Ishikawa (cell line): ENCODE results near the gene FANCD2.

Experiments used
- EP300 ChIP-seq: IDR thresholded peaks from 2 replicates; pipeline ENCODE4 v1.6.1; 2012; ENCODE audit warnings: borderline replicate concordance
- FOXM1 ChIP-seq: IDR thresholded peaks from 2 replicates; pipeline ENCODE4 v1.6.1; 2012; ENCODE audit warnings: low read depth, borderline replicate concordance
- NFIC ChIP-seq: IDR thresholded peaks from 2 replicates; pipeline ENCODE4 v1.6.1; 2012
- RAD21 ChIP-seq: IDR thresholded peaks from 2 replicates; pipeline ENCODE4 v1.6.1; 2012; ENCODE audit warnings: low read depth
- YY1 ChIP-seq: IDR thresholded peaks from 2 replicates; pipeline ENCODE4 v1.6.1; 2012; ENCODE audit warnings: low read depth
- TF ChIP-seq, protein P1 (sequence below): IDR thresholded peaks from 2 replicates; pipeline ENCODE4 v1.6.1; 2012; ENCODE audit warnings: low read depth, mild to moderate bottlenecking

DNA sequence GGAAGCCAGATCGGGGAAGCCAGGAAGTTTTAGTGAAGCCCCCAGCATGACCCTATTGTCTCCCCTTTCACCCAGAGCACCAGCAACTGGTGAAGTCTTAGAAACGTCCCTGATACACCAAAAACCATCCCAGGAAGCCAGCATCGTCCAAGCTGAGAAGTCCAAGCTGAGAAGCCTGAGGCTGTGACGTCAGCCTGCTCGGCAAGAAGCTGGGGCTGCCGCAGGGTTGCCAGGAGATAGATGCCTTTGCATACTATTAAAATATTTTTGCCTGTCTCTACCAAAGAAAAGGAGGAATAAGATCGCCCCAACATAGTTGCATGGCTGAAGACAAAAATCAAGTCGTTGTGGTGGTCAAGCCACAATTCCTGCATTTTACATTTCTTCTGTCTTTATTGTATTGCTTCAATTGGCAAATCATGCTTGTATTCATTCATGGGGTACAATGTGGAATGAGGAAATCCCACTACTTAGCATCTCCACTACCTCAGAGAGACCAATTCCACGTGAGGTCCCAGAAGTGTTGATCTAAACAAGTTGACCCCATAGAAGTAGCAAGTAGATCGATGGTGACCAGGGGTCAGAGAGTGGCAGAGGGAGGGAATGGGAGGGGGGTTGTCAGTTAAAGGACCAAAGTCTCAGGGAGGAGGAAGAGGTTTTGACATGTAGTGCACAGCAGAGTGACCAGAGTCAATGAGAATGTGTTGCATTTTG is 20.0 kb upstream of the FANCD2 start:
- TF ChIP-seq YY1 (no peak), RAD21 (no peak), EP300 (no peak), NFIC (no peak), FOXM1 (no peak)
- TF ChIP-seq, protein P1, sequence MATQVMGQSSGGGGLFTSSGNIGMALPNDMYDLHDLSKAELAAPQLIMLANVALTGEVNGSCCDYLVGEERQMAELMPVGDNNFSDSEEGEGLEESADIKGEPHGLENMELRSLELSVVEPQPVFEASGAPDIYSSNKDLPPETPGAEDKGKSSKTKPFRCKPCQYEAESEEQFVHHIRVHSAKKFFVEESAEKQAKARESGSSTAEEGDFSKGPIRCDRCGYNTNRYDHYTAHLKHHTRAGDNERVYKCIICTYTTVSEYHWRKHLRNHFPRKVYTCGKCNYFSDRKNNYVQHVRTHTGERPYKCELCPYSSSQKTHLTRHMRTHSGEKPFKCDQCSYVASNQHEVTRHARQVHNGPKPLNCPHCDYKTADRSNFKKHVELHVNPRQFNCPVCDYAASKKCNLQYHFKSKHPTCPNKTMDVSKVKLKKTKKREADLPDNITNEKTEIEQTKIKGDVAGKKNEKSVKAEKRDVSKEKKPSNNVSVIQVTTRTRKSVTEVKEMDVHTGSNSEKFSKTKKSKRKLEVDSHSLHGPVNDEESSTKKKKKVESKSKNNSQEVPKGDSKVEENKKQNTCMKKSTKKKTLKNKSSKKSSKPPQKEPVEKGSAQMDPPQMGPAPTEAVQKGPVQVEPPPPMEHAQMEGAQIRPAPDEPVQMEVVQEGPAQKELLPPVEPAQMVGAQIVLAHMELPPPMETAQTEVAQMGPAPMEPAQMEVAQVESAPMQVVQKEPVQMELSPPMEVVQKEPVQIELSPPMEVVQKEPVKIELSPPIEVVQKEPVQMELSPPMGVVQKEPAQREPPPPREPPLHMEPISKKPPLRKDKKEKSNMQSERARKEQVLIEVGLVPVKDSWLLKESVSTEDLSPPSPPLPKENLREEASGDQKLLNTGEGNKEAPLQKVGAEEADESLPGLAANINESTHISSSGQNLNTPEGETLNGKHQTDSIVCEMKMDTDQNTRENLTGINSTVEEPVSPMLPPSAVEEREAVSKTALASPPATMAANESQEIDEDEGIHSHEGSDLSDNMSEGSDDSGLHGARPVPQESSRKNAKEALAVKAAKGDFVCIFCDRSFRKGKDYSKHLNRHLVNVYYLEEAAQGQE: no peak
